SK-N-SH treated with all-trans-retinoic acid at 6 μM for 48 hours (cell line): ENCODE data around the gene DLG2.

Experiments
- ATAC-seq: fragments of 200-7000 bp; cut with Tn5 transposase; 3 replicates; pipeline ENCODE4 v1.9.1; 2020; ENCODE audit warnings: mild to moderate bottlenecking, moderate library complexity
- BACH2 ChIP-seq: fragments of 250-450 bp; sonication (Bioruptor Pico); IDR thresholded peaks from 2 replicates; pipeline ENCODE4 v1.9.0; 2021; ENCODE audit warnings: mild to moderate bottlenecking, borderline replicate concordance
- CREB5 ChIP-seq: fragments of 250-450 bp; sonication (Bioruptor Pico); IDR thresholded peaks from 2 replicates; pipeline ENCODE4 v1.5.1; 2020; ENCODE audit warnings: low read depth, mild to moderate bottlenecking, moderate library complexity
- CSDC2 ChIP-seq: fragments of 250-450 bp; sonication (Bioruptor Pico); IDR thresholded peaks from 2 replicates; pipeline ENCODE4 v1.5.0; 2020; ENCODE audit warnings: mild to moderate bottlenecking, moderate library complexity
- ESRRG ChIP-seq: fragments of 250-450 bp; sonication (Bioruptor Pico); IDR thresholded peaks from 2 replicates; pipeline ENCODE4 v1.6.1; 2021; ENCODE audit warnings: mild to moderate bottlenecking
- ISL1 ChIP-seq: fragments of 250-450 bp; sonication (Bioruptor Pico); IDR thresholded peaks from 2 replicates; pipeline ENCODE4 v2.1.2; 2022; ENCODE audit warnings: mild to moderate bottlenecking, moderate library complexity
- OSR1 ChIP-seq: fragments of 250-450 bp; sonication (Bioruptor Pico); IDR thresholded peaks from 2 replicates; pipeline ENCODE4 v1.8.0; 2022; ENCODE audit warnings: moderate library complexity, mild to moderate bottlenecking, inconsistent platforms
- POU6F1 ChIP-seq: fragments of 250-450 bp; sonication (Bioruptor Pico); IDR thresholded peaks from 2 replicates; pipeline ENCODE4 v1.8.0; 2021; ENCODE audit warnings: low read depth, mild to moderate bottlenecking, moderate library complexity, borderline replicate concordance
- PPARA ChIP-seq: fragments of 250-450 bp; sonication (Bioruptor Pico); IDR thresholded peaks from 2 replicates; pipeline ENCODE4 v1.5.0; 2020; ENCODE audit warnings: mild to moderate bottlenecking, borderline replicate concordance
- RARB ChIP-seq: fragments of 250-450 bp; sonication (Bioruptor Pico); IDR thresholded peaks from 2 replicates; pipeline ENCODE4 v1.8.0; 2021; ENCODE audit warnings: mild to moderate bottlenecking, moderate library complexity
- TCF4 ChIP-seq: fragments of 250-450 bp; sonication (Bioruptor Pico); IDR thresholded peaks from 2 replicates; pipeline ENCODE4 v1.8.0; 2021; ENCODE audit warnings: mild to moderate bottlenecking, moderate library complexity, borderline replicate concordance
- TOX ChIP-seq: fragments of 250-450 bp; sonication (Bioruptor Pico); IDR thresholded peaks from 2 replicates; pipeline ENCODE4 v1.8.0; 2021; ENCODE audit warnings: mild to moderate bottlenecking, moderate library complexity, borderline replicate concordance
- TSHZ2 ChIP-seq: fragments of 250-450 bp; sonication (Bioruptor Pico); IDR thresholded peaks from 2 replicates; pipeline ENCODE4 v1.5.0; 2020; ENCODE audit warnings: mild to moderate bottlenecking, moderate library complexity
- ZC3H10 ChIP-seq: fragments of 250-450 bp; sonication (Bioruptor Pico); IDR thresholded peaks from 2 replicates; pipeline ENCODE4 v1.5.1; 2021; ENCODE audit warnings: mild to moderate bottlenecking, moderate library complexity
- ZFP30 ChIP-seq: fragments of 450-650 bp; formaldehyde crosslinking; IDR thresholded peaks from 2 replicates; pipeline ENCODE4 v1.5.0; 2022; ENCODE audit warnings: mild to moderate bottlenecking, moderate library complexity
- ZNF565 ChIP-seq: fragments of 450-650 bp; formaldehyde crosslinking; conservative IDR thresholded peaks from 2 replicates; pipeline ENCODE4 v1.5.0; 2020; ENCODE audit warnings: low read depth, mild to moderate bottlenecking, moderate library complexity
- ZNF8 ChIP-seq: fragments of 450-650 bp; formaldehyde crosslinking; IDR thresholded peaks from 2 replicates; pipeline ENCODE4 v1.5.0; 2020; ENCODE audit warnings: mild to moderate bottlenecking, moderate library complexity
- TF ChIP-seq, protein P1 (sequence below): fragments of 250-450 bp; sonication (Bioruptor Pico); IDR thresholded peaks from 2 replicates; pipeline ENCODE4 v1.5.1; 2021; ENCODE audit warnings: mild to moderate bottlenecking, moderate library complexity
- TF ChIP-seq, protein P2 (sequence below): fragments of 250-450 bp; sonication (Bioruptor Pico); IDR thresholded peaks from 2 replicates; pipeline ENCODE4 v1.8.0; 2020; ENCODE audit warnings: mild to moderate bottlenecking, moderate library complexity, borderline replicate concordance

Gene DLG2

DNA sequence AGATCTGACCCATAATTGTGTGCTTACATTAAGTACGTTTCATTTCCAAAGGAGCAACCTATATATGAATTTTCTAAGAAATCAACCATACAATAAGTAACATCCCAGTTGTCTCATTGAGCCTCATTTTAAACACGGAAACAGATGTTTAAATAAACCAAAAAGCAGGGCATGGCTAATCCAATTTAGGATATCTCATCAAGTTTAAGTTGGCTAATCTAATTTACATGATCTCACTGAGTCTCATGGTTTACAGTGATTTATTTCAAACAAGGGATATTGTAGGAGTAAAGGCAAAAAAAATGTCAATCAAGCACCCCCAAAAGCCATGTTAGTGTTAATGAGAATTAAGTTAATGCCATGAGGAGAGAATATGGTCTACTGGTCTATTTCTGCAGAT lies 1841.2 kb downstream of the DLG2 start (continued):
- TF ChIP-seq, protein P1, sequence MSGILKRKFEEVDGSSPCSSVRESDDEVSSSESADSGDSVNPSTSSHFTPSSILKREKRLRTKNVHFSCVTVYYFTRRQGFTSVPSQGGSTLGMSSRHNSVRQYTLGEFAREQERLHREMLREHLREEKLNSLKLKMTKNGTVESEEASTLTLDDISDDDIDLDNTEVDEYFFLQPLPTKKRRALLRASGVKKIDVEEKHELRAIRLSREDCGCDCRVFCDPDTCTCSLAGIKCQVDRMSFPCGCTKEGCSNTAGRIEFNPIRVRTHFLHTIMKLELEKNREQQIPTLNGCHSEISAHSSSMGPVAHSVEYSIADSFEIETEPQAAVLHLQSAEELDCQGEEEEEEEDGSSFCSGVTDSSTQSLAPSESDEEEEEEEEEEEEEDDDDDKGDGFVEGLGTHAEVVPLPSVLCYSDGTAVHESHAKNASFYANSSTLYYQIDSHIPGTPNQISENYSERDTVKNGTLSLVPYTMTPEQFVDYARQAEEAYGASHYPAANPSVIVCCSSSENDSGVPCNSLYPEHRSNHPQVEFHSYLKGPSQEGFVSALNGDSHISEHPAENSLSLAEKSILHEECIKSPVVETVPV (CRISPR knock-in tag) = no peak
- TF ChIP-seq POU6F1 (CRISPR knock-in tag) = no peak
- TF ChIP-seq ISL1 = peak; percentile 48
- no peak for TF ChIP-seq OSR1
- no peak for TF ChIP-seq ESRRG (CRISPR knock-in tag)
- no peak for TF ChIP-seq ZC3H10
- TF ChIP-seq, all 23 proteins: peak for 6

- 0 out of 2 replicates have a peak, but pooled peaks have one; percentile 11 for TF ChIP-seq ESRRG (CRISPR knock-in tag)
- peak; percentile 77 for TF ChIP-seq TSHZ2
- no peak for TF ChIP-seq CSDC2 (CRISPR knock-in tag)
- peak; percentile 22; the same call in 1 of the 2 replicates for TF ChIP-seq CREB5 (CRISPR knock-in tag)
- TF ChIP-seq, protein P2, sequence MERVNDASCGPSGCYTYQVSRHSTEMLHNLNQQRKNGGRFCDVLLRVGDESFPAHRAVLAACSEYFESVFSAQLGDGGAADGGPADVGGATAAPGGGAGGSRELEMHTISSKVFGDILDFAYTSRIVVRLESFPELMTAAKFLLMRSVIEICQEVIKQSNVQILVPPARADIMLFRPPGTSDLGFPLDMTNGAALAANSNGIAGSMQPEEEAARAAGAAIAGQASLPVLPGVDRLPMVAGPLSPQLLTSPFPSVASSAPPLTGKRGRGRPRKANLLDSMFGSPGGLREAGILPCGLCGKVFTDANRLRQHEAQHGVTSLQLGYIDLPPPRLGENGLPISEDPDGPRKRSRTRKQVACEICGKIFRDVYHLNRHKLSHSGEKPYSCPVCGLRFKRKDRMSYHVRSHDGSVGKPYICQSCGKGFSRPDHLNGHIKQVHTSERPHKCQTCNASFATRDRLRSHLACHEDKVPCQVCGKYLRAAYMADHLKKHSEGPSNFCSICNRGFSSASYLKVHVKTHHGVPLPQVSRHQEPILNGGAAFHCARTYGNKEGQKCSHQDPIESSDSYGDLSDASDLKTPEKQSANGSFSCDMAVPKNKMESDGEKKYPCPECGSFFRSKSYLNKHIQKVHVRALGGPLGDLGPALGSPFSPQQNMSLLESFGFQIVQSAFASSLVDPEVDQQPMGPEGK (CRISPR knock-in tag) = no peak
- TF ChIP-seq ZFP30 (CRISPR knock-in tag) = no peak; the same call in 1 of the 2 replicates
- TF ChIP-seq ISL1 = peak; percentile 91
- no peak for TF ChIP-seq TOX (CRISPR knock-in tag)
- peak; percentile 72; the same call in 1 of the 2 replicates for TF ChIP-seq TCF4 (CRISPR knock-in tag)
- TF ChIP-seq ZNF8 = no peak
- no peak for TF ChIP-seq OSR1
- no peak for ATAC-seq
These were observed 1842.7 kb downstream of the DLG2 start for GRCh38 chr11:83784419-83784818.

DNA sequence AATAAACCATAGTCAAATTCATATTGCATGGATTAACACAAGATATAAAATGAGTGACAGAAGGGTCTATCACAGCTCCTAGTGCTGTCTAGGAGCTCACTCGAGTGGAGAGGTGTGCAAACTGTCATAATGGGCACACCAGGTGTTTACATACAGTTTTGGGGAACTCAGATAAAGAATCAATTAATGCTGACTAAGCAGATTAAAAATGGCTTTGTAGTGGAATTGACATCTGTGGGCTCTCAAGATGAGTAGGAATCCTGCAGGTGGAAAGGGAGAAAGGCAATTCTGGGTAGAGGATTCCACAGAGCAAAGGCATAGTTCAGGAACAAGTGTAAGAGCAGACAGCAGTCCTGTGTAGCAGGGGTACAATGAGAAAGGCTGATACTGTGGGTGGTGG lies 1844.8 kb downstream of the DLG2 start:
- no peak for ATAC-seq
- no peak for TF ChIP-seq TOX (CRISPR knock-in tag)
- TF ChIP-seq OSR1 = no peak
- TF ChIP-seq BACH2 (CRISPR knock-in tag) = no peak
- TF ChIP-seq POU6F1 (CRISPR knock-in tag) = no peak
- TF ChIP-seq PPARA = no peak
- no peak for TF ChIP-seq ZFP30 (CRISPR knock-in tag)
- no peak for TF ChIP-seq ZNF565
- no peak for TF ChIP-seq TCF4 (CRISPR knock-in tag)
- no peak for TF ChIP-seq ESRRG (CRISPR knock-in tag)
- TF ChIP-seq RARB (CRISPR knock-in tag) = no peak
- TF ChIP-seq ZC3H10 = no peak
- no peak for TF ChIP-seq CSDC2 (CRISPR knock-in tag)
- TF ChIP-seq, all 23 proteins: peak for 0
